Body of pancreas (tissue), 4 donors: ENCODE data around the gene PREX1. TPM values are rescaled to one million over a fixed set of nuclear protein-coding genes. Genes with fewer than 3 reads are reported as not detected.
A peak's percentile ranks its signal among the peaks of the same experiment; 100 is the strongest.

Experiments used
- ATAC-seq: fragments of 150-250 bp; one replicate; pipeline ENCODE4 v1.9.1; 2016
- DNase-seq, 4 donors: peaks; one replicate each; pipeline ENCODE4 v3.0.0-alpha.2; 2019
- H3K27ac ChIP-seq, 4 donors: fragments of 200-600 bp; sonication (generic); 1 replicate in 3 of 4; 2 replicates in 1 of 4; pipeline versions ENCODE4 v1.5.1 to v1.6.1; 2016 to 2019; ENCODE audit warnings: mild to moderate bottlenecking in 1 of 4, mixed read lengths in 1 of 4, moderate library complexity in 1 of 4
- H3K27me3 ChIP-seq, 2 donors: fragments of 200-600 bp; sonication (generic); one replicate each; pipeline ENCODE4 v1.6.0; 2016; ENCODE audit warnings: mild to moderate bottlenecking in 1 of 2
- H3K36me3 ChIP-seq, 2 donors: fragments of 200-600 bp; sonication (generic); replicated peaks in 1 of 2; 2 replicates each; pipeline ENCODE4 v1.5.1; 2016; ENCODE audit warnings: low read depth in 2 of 2; ENCODE audit not compliant: insufficient read depth in 1 of 2
- H3K4me1 ChIP-seq: fragments of 200-600 bp; sonication (generic); one replicate; pipeline ENCODE4 v1.6.0; 2016
- H3K4me3 ChIP-seq, 2 donors: fragments of 200-600 bp; sonication (generic); 1 replicate in 1 of 2; 2 replicates in 1 of 2; pipeline ENCODE4 v1.5.1; 2016 to 2019
- H3K9me3 ChIP-seq, 3 donors: fragments of 200-600 bp; sonication (generic); 1 replicate in 2 of 3; 2 replicates in 1 of 3; pipeline ENCODE4 v1.5.1; 2016
- POLR2A ChIP-seq, 3 donors: fragments of 450-650 bp; IDR thresholded peaks; one replicate each; pipeline ENCODE4 v1.6.1; 2016; ENCODE audit warnings: antibody characterized with exemption in 3 of 3, mild to moderate bottlenecking in 2 of 3
- WGBS, 2 donors: methylation state at CpG; one replicate each; pipeline ENCODE4 v1.1.5; 2017; 5-methylcytosine and 5-hydroxymethylcytosine counted together
- intact Hi-C: fragments of 100-400 bp; cut with DNase I; formaldehyde crosslinking; loops from one replicate; pipeline ENCODE4 v1.15.1; 2023
- total RNA-seq, 2 donors: library from RNA; depleted of rRNA; stranded (reverse); fragments of >200 nt; gene quantifications; one replicate each; pipeline ENCODE4 v1.1.0, GENCODE V29; 2016
- TF ChIP-seq, protein P1 (sequence below), 7 experiments: fragments of 450-650 bp in 4 of 7; fragments of 200-600 bp in 3 of 7; sonication (generic) in 3 of 7; IDR thresholded peaks; one replicate each; pipeline ENCODE4 v1.5.1; 2016 to 2019; ENCODE audit warnings: antibody characterized with exemption in 7 of 7

Gene PREX1
- total RNA-seq, 2 donors from 2014 or later = 9.1 to 14.5 TPM

GRCh38 chr20:48773837-48774418 is 53.9 kb downstream of the PREX1 start:
- no peak for ATAC-seq
- 64 to 75% methylated on average over 13 to 14 of the region's 14 CpGs for WGBS, 2 donors
- H3K36me3 ChIP-seq = no peaks in the 10 kb centered on the region

GRCh38 chr20:48772183-48772976 is 55.4 kb downstream of the PREX1 start:
- WGBS, 2 donors = 52 to 69% methylated on average over 16 of the region's 17 CpGs
- DNase-seq (peak in 2 of 4 donors; percentile 30 to 73), ATAC-seq (no peak)
- no peak for TF ChIP-seq POLR2A (IDR thresholded peaks at IDR 0.05)
- TF ChIP-seq, protein P1, sequence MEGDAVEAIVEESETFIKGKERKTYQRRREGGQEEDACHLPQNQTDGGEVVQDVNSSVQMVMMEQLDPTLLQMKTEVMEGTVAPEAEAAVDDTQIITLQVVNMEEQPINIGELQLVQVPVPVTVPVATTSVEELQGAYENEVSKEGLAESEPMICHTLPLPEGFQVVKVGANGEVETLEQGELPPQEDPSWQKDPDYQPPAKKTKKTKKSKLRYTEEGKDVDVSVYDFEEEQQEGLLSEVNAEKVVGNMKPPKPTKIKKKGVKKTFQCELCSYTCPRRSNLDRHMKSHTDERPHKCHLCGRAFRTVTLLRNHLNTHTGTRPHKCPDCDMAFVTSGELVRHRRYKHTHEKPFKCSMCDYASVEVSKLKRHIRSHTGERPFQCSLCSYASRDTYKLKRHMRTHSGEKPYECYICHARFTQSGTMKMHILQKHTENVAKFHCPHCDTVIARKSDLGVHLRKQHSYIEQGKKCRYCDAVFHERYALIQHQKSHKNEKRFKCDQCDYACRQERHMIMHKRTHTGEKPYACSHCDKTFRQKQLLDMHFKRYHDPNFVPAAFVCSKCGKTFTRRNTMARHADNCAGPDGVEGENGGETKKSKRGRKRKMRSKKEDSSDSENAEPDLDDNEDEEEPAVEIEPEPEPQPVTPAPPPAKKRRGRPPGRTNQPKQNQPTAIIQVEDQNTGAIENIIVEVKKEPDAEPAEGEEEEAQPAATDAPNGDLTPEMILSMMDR (IDR thresholded peaks at IDR 0.05) = no peak
- intact Hi-C loops = no loop called here
- Histone ChIP-seq H3K27me3 (no peaks in the 10 kb centered on the region), H3K9me3 (no peaks in the 10 kb centered on the region), H3K4me1 (no peaks in the 10 kb centered on the region), H3K27ac (peak overlapping the region in 1 of 4 donors; percentile 51), H3K4me3 (no peak overlapping the region), H3K36me3 (no peaks in the 10 kb centered on the region)

More at GRCh38 chr20:48773837-48774418, 53.9 kb downstream of the PREX1 start:
- TF ChIP-seq, protein P1 (IDR thresholded peaks at IDR 0.05) = no peak
- peak in 1 of 3 donors; percentile 18 for TF ChIP-seq POLR2A (IDR thresholded peaks at IDR 0.05)
- peak in 1 of 4 donors; percentile 75 for DNase-seq
- Histone ChIP-seq H3K9me3 (no peaks in the 10 kb centered on the region), H3K4me3 (no peak overlapping the region), H3K27ac (peak overlapping the region in 2 of 4 donors; percentile 2 to 66), H3K27me3 (no peaks in the 10 kb centered on the region), H3K4me1 (no peaks in the 10 kb centered on the region)
- intact Hi-C loops = no loop called here

- H3K27me3 ChIP-seq = no peaks in the 10 kb centered on the region
- WGBS, 2 donors = 58 to 80% methylated on average over 7 to 10 of the region's 10 CpGs
- no peaks in the 10 kb centered on the region for H3K9me3 ChIP-seq
- intact Hi-C loops = no loop called here
- no peak overlapping the region for H3K27ac ChIP-seq
- H3K4me1 ChIP-seq = no peaks in the 10 kb centered on the region
- H3K36me3 ChIP-seq = no peaks in the 10 kb centered on the region
- no peak for ATAC-seq
- DNase-seq = no peak
- no peak overlapping the region for H3K4me3 ChIP-seq
- no peak for TF ChIP-seq POLR2A (IDR thresholded peaks at IDR 0.05)
- TF ChIP-seq, protein P1 (IDR thresholded peaks at IDR 0.05) = no peak
These were observed 56.3 kb downstream of the PREX1 start for GRCh38 chr20:48771542-48771941.

- intact Hi-C loops = no loop called here
These were observed 56.9 kb downstream of the PREX1 start for GRCh38 chr20:48770700-48771442.

More at GRCh38 chr20:48770700-48771442, 56.9 kb downstream of the PREX1 start:
- no peaks in the 10 kb centered on the region for H3K9me3 ChIP-seq
- no peak for DNase-seq
- H3K4me3 ChIP-seq = no peak overlapping the region
- H3K4me1 ChIP-seq = no peaks in the 10 kb centered on the region
- ATAC-seq = no peak
- no peaks in the 10 kb centered on the region for H3K36me3 ChIP-seq
- TF ChIP-seq, protein P1 (IDR thresholded peaks at IDR 0.05) = no peak
- TF ChIP-seq POLR2A (IDR thresholded peaks at IDR 0.05) = no peak
- WGBS, 2 donors = 65 to 66% methylated on average over 7 to 9 of the region's 9 CpGs
- no peak overlapping the region for H3K27ac ChIP-seq
- no peaks in the 10 kb centered on the region for H3K27me3 ChIP-seq
